Activated T-helper 1 cell treated with anti-CD3 and anti-CD28 coated beads, Interleukin-12 subunit alpha, Interleukin-12 subunit beta, Interleukin-2, Interleukin-4 antibody, amounts not matched to agents 30 ng/mL and 10 ng/mL and 1 ng/mL, durations not matched to agents 14 hours and 24 hours and 36 hours (primary cell): ENCODE data around the gene ORMDL1. TPM values are rescaled to one million over a fixed set of nuclear protein-coding genes. Genes with fewer than 3 reads are reported as not detected.
"Not testable (repeated sequence)": the region's sequence is repeated elsewhere in the genome, so short reads cannot be mapped to it uniquely, and the experiment has no call there.

Experiments
- DNase-seq: peaks from one replicate; pipeline ENCODE4 v3.0.0; 2021; ENCODE audit warnings: low spot score
- H3K27ac Mint-ChIP-seq: one replicate; pipeline ENCODE4 v1.8.0; 2021; ENCODE audit warnings: mild to moderate bottlenecking, mixed read lengths
- H3K27me3 Mint-ChIP-seq: one replicate; pipeline ENCODE4 v1.8.0; 2022; ENCODE audit warnings: mild to moderate bottlenecking, moderate library complexity, mixed read lengths; ENCODE audit not compliant: insufficient read depth
- H3K36me3 Mint-ChIP-seq: one replicate; pipeline ENCODE4 v1.8.0; 2021; ENCODE audit warnings: low read depth, mixed read lengths
- H3K4me1 Mint-ChIP-seq: one replicate; pipeline ENCODE4 v1.8.0; 2021; ENCODE audit warnings: low read depth, mixed read lengths
- H3K4me3 Mint-ChIP-seq: one replicate; pipeline ENCODE4 v1.8.0; 2021; ENCODE audit warnings: mild to moderate bottlenecking, moderate library complexity, mixed read lengths
- H3K9me3 Mint-ChIP-seq: one replicate; pipeline ENCODE4 v1.8.0; 2021; ENCODE audit warnings: mixed read lengths
- intact Hi-C: fragments of 100-400 bp; cut with micrococcal nuclease; formaldehyde crosslinking; loops from one replicate; pipeline ENCODE4 v1.15.1; 2024
- total RNA-seq: library from RNA; stranded (reverse); gene quantifications from 2 replicates; pipeline ENCODE4 v1.2.3, GENCODE V29; 2022

Gene ORMDL1
- total RNA-seq, 1 donor from 2014 or later: 78.7 TPM

DNA sequence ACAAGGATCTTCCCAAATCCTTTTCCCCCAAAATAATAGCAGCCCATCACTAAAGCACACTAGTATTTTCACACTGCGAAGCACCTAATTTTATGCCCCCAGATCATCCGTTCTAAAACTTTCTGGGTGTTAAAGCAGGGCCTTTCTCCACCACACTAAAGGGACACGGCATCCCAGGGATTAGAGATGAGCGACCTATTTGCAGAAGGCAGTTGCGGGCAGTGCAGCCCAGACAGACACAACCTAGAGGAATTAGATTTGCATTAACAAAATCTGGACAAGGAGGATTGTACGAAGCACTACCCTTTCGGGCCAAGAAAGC is 21.9 kb downstream of the ORMDL1 start:
- intact Hi-C loops: loop anchor here (1.0 to 2.0 kb wide), 6 partner anchors 22 to 1121 kb away; partner anchors contain the start of genes ANKAR, ASNSD1, HIBCH and ORMDL1
- DNase-seq: no peak

DNA sequence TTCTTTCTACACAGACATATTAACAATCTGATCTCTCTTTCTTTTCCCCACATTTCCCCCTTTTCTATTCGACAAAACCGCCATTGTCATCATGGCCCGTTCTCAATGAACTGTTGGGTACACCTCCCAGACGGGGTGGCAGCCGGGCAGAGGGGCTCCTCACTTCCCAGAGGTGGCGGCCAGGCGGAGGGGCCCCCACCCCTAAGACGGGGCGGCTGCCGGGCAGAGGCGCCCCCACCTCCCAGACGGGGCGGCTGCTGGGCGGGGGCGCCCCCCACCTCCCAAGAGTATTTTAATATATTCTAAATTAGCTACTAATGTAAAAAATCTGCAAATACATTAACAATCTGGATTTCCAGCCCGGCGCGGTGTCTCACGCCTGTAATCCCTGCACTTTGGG is 24.0 kb downstream of the ORMDL1 start:
- intact Hi-C loops, DNase-seq, H3K27ac Mint-ChIP-seq, H3K9me3 Mint-ChIP-seq, H3K27me3 Mint-ChIP-seq, H3K36me3 Mint-ChIP-seq, H3K4me3 Mint-ChIP-seq: not testable (repeated sequence)
- H3K4me1 Mint-ChIP-seq: peaks cover 14% of the 10 kb centered on the region

More for the DNA sequence above, 21.9 kb downstream of the ORMDL1 start:
- Mint-ChIP-seq H3K9me3 (no peaks in the 10 kb centered on the region), H3K4me3 (peak overlapping the region; percentile 92), H3K27ac (peak overlapping the region; percentile 99), H3K36me3 (peaks cover 9% of the 10 kb centered on the region), H3K27me3 (no peaks in the 10 kb centered on the region), H3K4me1 (peaks cover 14% of the 10 kb centered on the region)

DNA sequence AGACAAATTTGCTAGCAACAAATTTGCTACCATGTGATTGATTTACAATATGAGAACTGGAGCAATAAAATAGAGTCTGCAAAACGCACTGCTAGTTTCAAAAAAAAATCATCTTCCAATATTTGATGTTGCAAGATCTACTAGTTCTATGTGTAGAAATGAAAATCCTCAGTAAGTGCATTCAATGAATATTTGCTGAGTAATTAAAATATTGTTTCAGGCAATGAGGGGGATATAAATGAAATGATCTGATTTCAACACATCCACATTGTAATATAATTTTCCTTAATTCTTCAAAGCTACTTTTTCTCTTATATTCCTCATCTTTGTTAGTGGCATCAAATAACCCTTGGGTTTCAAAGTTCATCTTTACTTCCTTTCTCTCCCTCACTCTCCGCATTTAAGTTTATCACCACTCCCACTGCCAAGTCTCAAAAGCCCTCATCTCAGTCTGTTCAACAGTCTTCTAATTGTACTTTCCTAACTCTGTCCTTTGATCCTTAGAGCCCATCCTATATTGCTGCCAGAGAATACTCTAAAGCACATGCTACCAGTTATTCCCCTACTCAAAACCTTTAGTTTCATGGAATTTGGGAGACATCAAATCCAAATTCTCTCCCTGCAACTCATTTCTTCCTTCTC is 27.7 kb downstream of the ORMDL1 start:
- Mint-ChIP-seq H3K4me3 (no peak overlapping the region), H3K36me3 (peaks cover 5% of the 10 kb centered on the region), H3K4me1 (no peaks in the 10 kb centered on the region), H3K27me3 (no peaks in the 10 kb centered on the region), H3K9me3 (no peaks in the 10 kb centered on the region), H3K27ac (no peak overlapping the region)
- intact Hi-C loops: no loop called here
- DNase-seq: no peak

- intact Hi-C loops: loop anchor here (1.0 kb wide), 1 partner anchor 319 kb away; no protein-coding TSS in a partner anchor
- Mint-ChIP-seq H3K4me1 (no peaks in the 10 kb centered on the region), H3K36me3 (peaks cover 8% of the 10 kb centered on the region), H3K9me3 (no peaks in the 10 kb centered on the region), H3K4me3 (no peak overlapping the region), H3K27me3 (no peaks in the 10 kb centered on the region), H3K27ac (no peak overlapping the region)
- peak; percentile 17 for DNase-seq
These were observed 33.0 kb downstream of the ORMDL1 start for GRCh38 chr2:189751080-189751658.

GRCh38 chr2:189729430-189729829 is 54.7 kb downstream of the ORMDL1 start:
- H3K27me3 Mint-ChIP-seq: no peaks in the 10 kb centered on the region
- intact Hi-C loops: no loop called here
- no peak overlapping the region for H3K4me3 Mint-ChIP-seq
- no peaks in the 10 kb centered on the region for H3K36me3 Mint-ChIP-seq
- no peaks in the 10 kb centered on the region for H3K9me3 Mint-ChIP-seq
- H3K4me1 Mint-ChIP-seq: no peaks in the 10 kb centered on the region
- no peak for DNase-seq
- H3K27ac Mint-ChIP-seq: no peak overlapping the region

- peaks cover 4% of the 10 kb centered on the region for H3K4me1 Mint-ChIP-seq
- H3K9me3 Mint-ChIP-seq: no peaks in the 10 kb centered on the region
- no peak overlapping the region for H3K4me3 Mint-ChIP-seq
- H3K36me3 Mint-ChIP-seq: no peaks in the 10 kb centered on the region
- no peak overlapping the region for H3K27ac Mint-ChIP-seq
- DNase-seq: no peak
- no peaks in the 10 kb centered on the region for H3K27me3 Mint-ChIP-seq
- intact Hi-C loops: no loop called here
These were observed 57.3 kb downstream of the ORMDL1 start for GRCh38 chr2:189726849-189727248.

DNA sequence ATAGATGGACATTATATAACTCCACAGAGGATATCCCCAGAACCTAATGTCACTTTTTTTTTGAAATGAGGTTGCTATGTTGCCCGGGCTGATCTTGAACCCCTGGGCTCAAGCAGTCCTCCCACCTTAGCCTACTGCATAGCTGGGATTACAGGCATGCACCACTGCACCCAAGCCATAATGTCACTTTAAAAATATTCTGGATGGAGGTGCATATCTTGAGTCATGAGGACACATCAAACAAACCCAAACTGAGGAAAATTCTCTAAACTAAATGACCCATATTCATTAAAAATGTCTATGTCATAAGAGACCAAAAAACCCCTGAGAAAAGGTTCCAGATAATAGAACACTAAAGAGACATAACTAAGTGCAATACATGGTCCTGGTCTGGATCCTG is 57.9 kb downstream of the ORMDL1 start:
- no peak for DNase-seq
- no peaks in the 10 kb centered on the region for H3K36me3 Mint-ChIP-seq
- H3K27ac Mint-ChIP-seq: no peak overlapping the region
- no peaks in the 10 kb centered on the region for H3K27me3 Mint-ChIP-seq
- H3K4me3 Mint-ChIP-seq: no peak overlapping the region
- intact Hi-C loops: no loop called here
- peaks cover 4% of the 10 kb centered on the region for H3K4me1 Mint-ChIP-seq
- H3K9me3 Mint-ChIP-seq: no peaks in the 10 kb centered on the region

DNA sequence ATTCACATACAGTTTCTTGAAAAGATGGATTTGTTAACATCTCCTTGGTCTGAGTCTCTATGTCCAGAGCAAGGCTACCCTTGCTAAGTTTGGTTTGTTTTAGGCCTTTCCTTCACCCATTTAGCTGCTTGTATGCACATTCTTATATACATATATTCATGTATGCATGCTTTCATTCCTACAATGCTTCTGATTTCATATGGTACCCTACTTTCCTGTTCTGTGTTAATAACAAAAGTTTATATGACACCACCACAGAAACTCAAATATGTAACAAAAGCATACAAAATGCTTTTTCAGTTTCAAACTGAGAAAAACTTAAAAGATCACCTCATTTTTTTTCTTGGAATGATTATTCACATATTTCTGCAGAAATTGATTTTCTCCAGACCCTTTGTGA is 60.9 kb downstream of the ORMDL1 start:
- no peak for DNase-seq
- H3K27me3 Mint-ChIP-seq: no peaks in the 10 kb centered on the region
- no peak overlapping the region for H3K4me3 Mint-ChIP-seq
- intact Hi-C loops: no loop called here
- no peaks in the 10 kb centered on the region for H3K9me3 Mint-ChIP-seq
- H3K36me3 Mint-ChIP-seq: no peaks in the 10 kb centered on the region
- no peak overlapping the region for H3K27ac Mint-ChIP-seq
- H3K4me1 Mint-ChIP-seq: peaks cover 4% of the 10 kb centered on the region

Other genes with a start within 250 kb of the ORMDL1 start
- 0.86 and 1.2 TPM in 2 replicates for gene SLC40A1, start 203.6 kb downstream of the ORMDL1 start, total RNA-seq
- 58.4 and 61.2 TPM in 2 replicates for gene ASNSD1, start 122.9 kb downstream of the ORMDL1 start, total RNA-seq
- gene ANKAR, start 109.7 kb downstream of the ORMDL1 start, total RNA-seq: 4.2 and 5.8 TPM in 2 replicates
- gene OSGEPL1, start 21.5 kb downstream of the ORMDL1 start, total RNA-seq: 8.3 and 11.4 TPM in 2 replicates
- gene PMS1, start 111 bp upstream of the ORMDL1 start, total RNA-seq: 54.4 and 55.9 TPM in 2 replicates